Stimulated activated CD4-positive, alpha-beta T cell treated with anti-CD3 and anti-CD28 coated beads, Interleukin-1b, Interleukin-23, amount 100 ng/mL, for 48 hours (primary cell): Measurements from ENCODE around the gene CELSR3.
A peak's percentile ranks its signal among the peaks of the same experiment; 100 is the strongest.

ENCODE experiments used
- DNase-seq: peaks from one replicate; pipeline ENCODE4 v3.0.0-alpha.2; 2020

Gene CELSR3, protein sequence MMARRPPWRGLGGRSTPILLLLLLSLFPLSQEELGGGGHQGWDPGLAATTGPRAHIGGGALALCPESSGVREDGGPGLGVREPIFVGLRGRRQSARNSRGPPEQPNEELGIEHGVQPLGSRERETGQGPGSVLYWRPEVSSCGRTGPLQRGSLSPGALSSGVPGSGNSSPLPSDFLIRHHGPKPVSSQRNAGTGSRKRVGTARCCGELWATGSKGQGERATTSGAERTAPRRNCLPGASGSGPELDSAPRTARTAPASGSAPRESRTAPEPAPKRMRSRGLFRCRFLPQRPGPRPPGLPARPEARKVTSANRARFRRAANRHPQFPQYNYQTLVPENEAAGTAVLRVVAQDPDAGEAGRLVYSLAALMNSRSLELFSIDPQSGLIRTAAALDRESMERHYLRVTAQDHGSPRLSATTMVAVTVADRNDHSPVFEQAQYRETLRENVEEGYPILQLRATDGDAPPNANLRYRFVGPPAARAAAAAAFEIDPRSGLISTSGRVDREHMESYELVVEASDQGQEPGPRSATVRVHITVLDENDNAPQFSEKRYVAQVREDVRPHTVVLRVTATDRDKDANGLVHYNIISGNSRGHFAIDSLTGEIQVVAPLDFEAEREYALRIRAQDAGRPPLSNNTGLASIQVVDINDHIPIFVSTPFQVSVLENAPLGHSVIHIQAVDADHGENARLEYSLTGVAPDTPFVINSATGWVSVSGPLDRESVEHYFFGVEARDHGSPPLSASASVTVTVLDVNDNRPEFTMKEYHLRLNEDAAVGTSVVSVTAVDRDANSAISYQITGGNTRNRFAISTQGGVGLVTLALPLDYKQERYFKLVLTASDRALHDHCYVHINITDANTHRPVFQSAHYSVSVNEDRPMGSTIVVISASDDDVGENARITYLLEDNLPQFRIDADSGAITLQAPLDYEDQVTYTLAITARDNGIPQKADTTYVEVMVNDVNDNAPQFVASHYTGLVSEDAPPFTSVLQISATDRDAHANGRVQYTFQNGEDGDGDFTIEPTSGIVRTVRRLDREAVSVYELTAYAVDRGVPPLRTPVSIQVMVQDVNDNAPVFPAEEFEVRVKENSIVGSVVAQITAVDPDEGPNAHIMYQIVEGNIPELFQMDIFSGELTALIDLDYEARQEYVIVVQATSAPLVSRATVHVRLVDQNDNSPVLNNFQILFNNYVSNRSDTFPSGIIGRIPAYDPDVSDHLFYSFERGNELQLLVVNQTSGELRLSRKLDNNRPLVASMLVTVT (N-terminal part only)

GRCh38 chr3:48662753-48663488 is at the start of gene CELSR3:
Gene CELSR3 (minus strand): TSS chr3:48662886. CDS start chr3:48662634, 252 bp downstream.
- peak; percentile 80 for DNase-seq

DNA sequence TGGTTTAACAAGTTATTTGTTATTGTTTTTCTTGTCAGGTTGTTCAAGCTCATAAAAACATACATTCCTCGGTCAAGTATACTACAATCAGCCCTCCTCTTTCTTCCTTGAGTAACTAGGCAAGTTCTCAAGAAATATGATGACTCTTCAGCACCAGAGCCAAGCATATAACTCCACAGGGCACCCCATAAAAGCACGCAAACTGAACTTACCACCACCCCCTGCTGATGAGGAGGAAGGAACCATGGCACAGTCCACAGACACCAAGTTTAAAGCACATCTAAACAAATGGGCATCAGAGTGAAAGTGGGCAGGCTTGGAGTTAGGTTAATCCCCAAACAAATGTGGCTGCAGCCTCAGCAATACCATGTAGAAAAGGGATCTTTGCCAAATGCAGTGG is 49.0 kb upstream of the CELSR3 start:
- DNase-seq: no peak

GRCh38 chr3:48709051-48709461 is 46.4 kb upstream of the CELSR3 start:
- DNase-seq: no peak

- no peak for DNase-seq
Observed at GRCh38 chr3:48708481-48708889, 45.8 kb upstream of the CELSR3 start.

DNA sequence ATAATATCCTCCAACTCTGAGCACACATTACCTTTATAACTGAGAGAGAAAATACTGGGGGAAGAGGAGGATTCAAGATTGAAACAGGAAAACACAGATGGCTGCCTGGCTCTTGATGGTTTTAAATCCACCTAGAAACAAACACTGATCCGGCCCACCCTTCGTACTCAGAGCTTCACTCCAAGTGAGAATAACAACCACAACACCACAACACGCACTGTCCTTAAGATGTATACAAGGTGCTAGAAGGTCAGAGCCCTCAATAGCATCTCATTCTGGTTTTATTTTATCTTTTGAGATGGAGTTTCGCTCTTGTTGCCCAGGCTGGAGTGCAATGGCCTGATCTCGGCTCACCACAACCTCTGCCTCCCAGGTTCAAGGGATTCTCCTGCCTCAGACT is 44.5 kb upstream of the CELSR3 start:
- DNase-seq: no peak

- no peak for DNase-seq
Observed at GRCh38 chr3:48702320-48702920, 39.7 kb upstream of the CELSR3 start.

DNA sequence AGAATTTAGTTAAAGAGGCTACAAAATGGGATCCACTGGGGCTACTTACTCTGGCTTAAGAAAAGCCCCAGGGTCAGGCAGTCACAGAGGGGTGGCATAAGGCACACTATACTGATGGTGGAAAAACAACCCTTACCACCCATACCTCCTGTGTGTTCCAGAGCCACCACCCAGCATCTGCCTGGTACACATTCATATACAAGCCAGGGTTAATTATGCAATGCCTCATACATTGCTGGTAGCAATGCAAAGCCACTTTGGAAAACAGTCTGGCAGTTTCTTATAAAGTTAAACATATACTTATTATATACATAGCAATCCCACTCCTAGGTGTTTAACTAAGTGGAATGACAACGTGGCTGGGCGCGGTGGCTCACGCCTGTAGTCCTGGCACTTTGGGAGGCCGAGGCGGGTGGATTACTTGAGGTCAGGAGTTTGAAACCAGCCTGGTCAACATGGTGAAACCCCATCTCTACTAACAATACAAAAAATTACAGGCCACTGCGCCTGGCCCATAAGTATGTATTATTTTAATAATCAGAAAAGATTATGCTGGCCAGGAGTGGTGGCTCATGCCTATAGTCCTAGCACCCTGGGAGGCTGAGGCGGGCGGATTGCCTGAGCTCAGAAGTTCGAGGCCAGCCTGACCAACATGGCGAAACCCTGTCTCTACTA is 38.2 kb upstream of the CELSR3 start:
- no peak for DNase-seq

- no peak for DNase-seq
Observed at GRCh38 chr3:48698891-48699290, 36.2 kb upstream of the CELSR3 start.

DNA sequence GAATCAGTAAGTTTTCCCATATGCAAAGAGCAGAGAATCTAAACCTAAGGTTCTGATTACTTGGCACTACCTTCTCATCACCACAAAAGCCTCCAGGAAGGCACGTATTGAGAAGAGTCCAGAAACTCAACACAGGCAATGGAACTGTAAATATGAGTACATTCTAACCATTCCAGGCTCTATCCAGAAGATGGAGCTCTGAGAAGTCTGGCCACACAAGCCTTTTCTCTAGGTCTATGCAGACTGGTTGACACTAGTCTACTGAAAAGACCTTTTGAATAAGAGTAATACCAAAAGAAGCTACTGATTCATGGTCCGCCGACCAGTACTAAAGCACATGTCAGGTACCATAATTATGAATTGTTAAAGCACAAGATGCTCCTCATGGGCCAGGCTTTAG is 35.3 kb upstream of the CELSR3 start:
- DNase-seq: no peak

GRCh38 chr3:48696601-48697000 is 33.9 kb upstream of the CELSR3 start:
- no peak for DNase-seq

DNA sequence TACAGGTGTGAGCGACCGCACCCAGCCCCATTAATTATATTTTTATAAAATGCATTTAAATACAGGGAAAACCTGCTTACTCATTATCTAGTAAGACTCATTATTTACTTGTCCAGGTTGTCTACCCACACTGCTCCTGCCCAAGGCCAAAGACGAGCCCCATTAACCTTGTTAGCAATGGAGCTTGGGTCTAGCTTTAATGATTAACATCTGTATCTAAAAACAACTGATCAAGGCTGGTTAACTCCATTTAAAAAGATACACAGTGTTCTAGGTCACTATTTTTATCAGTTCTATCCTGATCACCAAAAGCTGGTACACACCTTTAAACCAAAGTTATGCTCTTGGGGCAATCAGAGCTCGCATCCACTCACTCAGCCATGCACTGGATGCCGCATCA is 33.5 kb upstream of the CELSR3 start:
- no peak for DNase-seq

- DNase-seq: no peak
Observed at GRCh38 chr3:48695393-48695753, 32.7 kb upstream of the CELSR3 start.

- no peak for DNase-seq
Observed at GRCh38 chr3:48694610-48695392, 32.1 kb upstream of the CELSR3 start.

DNA sequence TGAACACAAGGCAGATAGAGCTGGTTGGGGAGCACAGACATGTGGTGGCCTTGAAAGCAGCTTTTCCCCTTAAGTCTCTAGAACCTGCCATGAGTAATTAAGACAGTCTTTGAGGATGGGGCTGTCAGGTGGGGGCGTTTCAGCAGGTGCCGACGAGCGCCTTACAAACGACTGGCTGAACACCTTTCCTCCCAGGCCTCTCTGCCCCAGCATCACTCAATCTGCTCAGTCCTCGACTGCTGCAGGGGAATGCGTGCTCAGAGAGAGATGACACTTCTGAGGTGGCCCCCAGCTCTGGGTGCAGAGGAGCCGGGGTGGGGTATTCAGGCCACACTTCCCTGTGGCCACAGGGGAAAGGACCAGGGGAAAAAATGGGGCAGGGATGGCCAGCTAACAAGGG is 31.1 kb upstream of the CELSR3 start:
- DNase-seq: no peak

DNA sequence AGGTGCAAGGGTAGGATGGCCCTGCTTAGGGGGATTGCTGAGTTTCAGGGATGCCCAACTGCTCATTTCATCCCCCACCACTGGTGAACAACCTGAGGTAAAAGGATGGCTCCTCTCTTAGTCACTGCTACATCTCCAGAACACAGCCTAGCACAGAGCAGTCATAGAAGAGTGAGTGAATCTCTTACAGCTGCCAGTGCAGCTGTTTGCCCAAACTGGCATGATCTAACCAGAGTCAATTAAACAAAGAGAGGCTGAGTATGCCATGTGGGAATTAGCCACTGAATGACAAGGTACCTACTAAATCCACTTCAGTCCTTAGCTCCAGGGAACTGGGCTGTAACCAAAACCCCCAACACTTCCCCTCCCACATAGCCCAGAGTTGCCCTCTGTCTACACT is 29.9 kb upstream of the CELSR3 start:
- no peak for DNase-seq

- no peak for DNase-seq
Observed at GRCh38 chr3:48690846-48691458, 28.3 kb upstream of the CELSR3 start.

DNA sequence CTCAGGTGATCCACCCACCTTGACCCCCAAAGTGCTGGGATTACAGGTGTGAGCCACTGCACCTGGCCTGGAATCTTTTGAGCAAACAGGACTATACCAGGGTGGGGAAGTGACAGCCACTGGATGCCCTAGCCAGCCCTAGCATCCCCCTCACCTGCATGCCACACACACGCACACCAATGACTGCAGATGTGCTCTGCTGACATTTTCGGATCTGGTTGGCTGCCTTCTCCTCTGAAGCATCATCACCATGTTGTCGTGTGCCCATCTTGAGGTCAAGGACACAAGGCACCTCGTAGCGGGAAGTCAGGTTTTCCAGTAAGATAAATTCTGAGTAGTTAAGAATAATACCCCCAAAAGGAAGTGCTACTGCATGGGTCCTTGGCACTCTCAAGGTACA is 26.7 kb upstream of the CELSR3 start:
- DNase-seq: no peak

GRCh38 chr3:48688737-48689075 is 26.0 kb upstream of the CELSR3 start:
- no peak for DNase-seq

GRCh38 chr3:48688032-48688736 is 25.5 kb upstream of the CELSR3 start:
- no peak for DNase-seq

- no peak for DNase-seq
Observed at GRCh38 chr3:48687220-48687678, 24.6 kb upstream of the CELSR3 start.
